GM12801 (cell line): Measurements from ENCODE around the gene ACP5.

Source experiments
- CTCF ChIP-seq: IDR thresholded peaks from one replicate; pipeline ENCODE4 v1.5.1; 2011; ENCODE audit warnings: control low read depth; ENCODE audit not compliant: insufficient read length; ENCODE audit errors: extremely low read depth

Gene ACP5

GRCh38 chr19:11540645-11541044 lies 36.8 kb downstream of the ACP5 start:
- TF ChIP-seq CTCF: no peak

- no peak for TF ChIP-seq CTCF
Observed at GRCh38 chr19:11539495-11540365, 37.7 kb downstream of the ACP5 start.

GRCh38 chr19:11538232-11539036 lies 39.0 kb downstream of the ACP5 start, which contains the start of gene CNN1:
TSS of gene CNN1 (plus strand) at chr19:11538851. CDS start at chr19:11538928, 77 bp downstream.
- TF ChIP-seq CTCF: no peak

DNA sequence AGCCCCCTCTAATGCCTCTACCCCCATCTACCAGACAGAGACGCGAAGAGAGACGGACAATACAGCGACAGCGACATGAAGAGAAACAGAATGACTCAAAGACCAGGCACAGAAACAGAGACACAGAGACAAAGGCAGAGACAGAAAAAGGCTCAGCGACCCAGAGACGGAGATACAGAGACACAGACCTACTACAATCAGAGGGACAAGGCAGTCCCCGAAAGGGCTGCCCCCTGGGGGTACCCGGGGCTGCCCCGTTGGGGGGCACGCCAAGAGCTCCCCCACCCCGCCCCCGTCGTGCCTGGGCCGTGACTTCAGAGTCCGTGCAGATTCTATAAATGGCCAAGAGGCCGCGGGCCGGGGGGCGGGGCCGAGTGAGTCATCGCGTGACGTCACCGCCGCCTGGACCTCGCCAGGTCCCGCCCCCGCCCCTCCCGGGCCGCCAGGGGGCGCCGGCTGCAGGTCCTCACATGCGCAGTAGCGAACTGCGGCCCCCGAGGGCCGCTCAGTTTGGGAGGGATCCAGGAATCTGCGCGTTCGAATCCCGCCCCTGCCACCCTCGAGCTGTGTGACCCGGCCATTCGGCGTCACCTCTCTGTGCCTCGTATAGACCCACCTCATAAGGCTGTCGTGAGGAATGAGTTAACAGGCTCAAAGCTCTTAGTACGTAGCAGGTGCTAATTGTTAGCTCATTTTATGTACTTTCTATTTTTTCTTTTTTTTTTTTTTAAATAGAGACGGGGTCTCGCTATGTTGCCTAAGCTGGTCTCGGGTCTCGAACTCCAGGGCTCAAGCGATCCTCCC lies 41.5 kb downstream of the ACP5 start:
- no peak for TF ChIP-seq CTCF

- TF ChIP-seq CTCF: no peak
Observed at GRCh38 chr19:11534948-11535347, 42.5 kb downstream of the ACP5 start.

- no peak for TF ChIP-seq CTCF
Observed at GRCh38 chr19:11534538-11534937, 42.9 kb downstream of the ACP5 start.

GRCh38 chr19:11530432-11530831 lies 47.0 kb downstream of the ACP5 start:
- no peak for TF ChIP-seq CTCF
